RWPE2 (cell line): Measurements from ENCODE around the gene C1orf141.

Experiments used
- ATAC-seq: fragments of 200-7000 bp; cut with Tn5 transposase; 3 replicates; pipeline ENCODE4 v1.9.1; 2021; ENCODE audit warnings: low read depth
- DNase-seq: peaks from one replicate; pipeline ENCODE4 v3.0.0-alpha.2; 2020; ENCODE audit warnings: low spot score
- H3K27ac ChIP-seq: fragments of 450-650 bp; 2 replicates; pipeline ENCODE4 v1.5.1; 2017; ENCODE audit warnings: mild to moderate bottlenecking; ENCODE audit not compliant: poor library complexity, severe bottlenecking
- H3K27me3 ChIP-seq: fragments of 250-450 bp; sonication (Bioruptor Pico); 2 replicates; pipeline ENCODE4 v1.5.1; 2021; ENCODE audit warnings: mild to moderate bottlenecking, moderate library complexity; ENCODE audit not compliant: insufficient read depth, poor library complexity, severe bottlenecking
- H3K36me3 ChIP-seq: fragments of 250-450 bp; sonication (Bioruptor Pico); 2 replicates; pipeline ENCODE4 v1.5.1; 2020; ENCODE audit warnings: low read depth, mild to moderate bottlenecking, moderate library complexity
- H3K4me1 ChIP-seq: fragments of 250-450 bp; sonication (Bioruptor Pico); 2 replicates; pipeline ENCODE4 v1.5.1; 2021; ENCODE audit warnings: mild to moderate bottlenecking, moderate library complexity; ENCODE audit not compliant: insufficient read depth, poor library complexity, severe bottlenecking
- H3K4me3 ChIP-seq: fragments of 250-450 bp; sonication (Bioruptor Pico); 2 replicates; pipeline ENCODE4 v1.5.1; 2021; ENCODE audit warnings: mild to moderate bottlenecking, moderate library complexity; ENCODE audit not compliant: severe bottlenecking
- H3K9me3 ChIP-seq: fragments of 250-450 bp; sonication (Bioruptor Pico); 2 replicates; pipeline ENCODE4 v1.5.1; 2021; ENCODE audit warnings: mild to moderate bottlenecking, moderate library complexity; ENCODE audit not compliant: severe bottlenecking
- CTCF ChIP-seq: fragments of 450-650 bp; IDR thresholded peaks from one replicate; pipeline ENCODE4 v1.5.1; 2017; ENCODE audit warnings: mild to moderate bottlenecking, moderate library complexity; ENCODE audit not compliant: poor library complexity, severe bottlenecking

Gene C1orf141

GRCh38 chr1:67118646-67119045 is 16.1 kb downstream of the C1orf141 start:
- TF ChIP-seq CTCF, result no peak
- Histone ChIP-seq H3K4me3 (no peak overlapping the region), H3K4me1 (no peaks in the 10 kb centered on the region), H3K27ac (no peak overlapping the region), H3K27me3 (no peaks in the 10 kb centered on the region), H3K36me3 (no peaks in the 10 kb centered on the region), H3K9me3 (no peaks in the 10 kb centered on the region)
- no peak for DNase-seq
- ATAC-seq, result no peak

- no peaks in the 10 kb centered on the region for H3K9me3 ChIP-seq
- DNase-seq, result no peak
- no peak overlapping the region for H3K4me3 ChIP-seq
- TF ChIP-seq CTCF, result no peak
- no peak for ATAC-seq
- H3K4me1 ChIP-seq, result no peaks in the 10 kb centered on the region
- H3K36me3 ChIP-seq, result no peaks in the 10 kb centered on the region
- no peak overlapping the region for H3K27ac ChIP-seq
- no peaks in the 10 kb centered on the region for H3K27me3 ChIP-seq
Measured at GRCh38 chr1:67118191-67118590, 16.6 kb downstream of the C1orf141 start.

- no peaks in the 10 kb centered on the region for H3K4me1 ChIP-seq
- H3K27ac ChIP-seq, result no peak overlapping the region
- no peak for DNase-seq
- TF ChIP-seq CTCF, result no peak
- H3K27me3 ChIP-seq, result no peaks in the 10 kb centered on the region
- H3K36me3 ChIP-seq, result no peaks in the 10 kb centered on the region; the same call in 1 of the 2 replicates
- no peak overlapping the region for H3K4me3 ChIP-seq
- no peak for ATAC-seq
- no peaks in the 10 kb centered on the region for H3K9me3 ChIP-seq
Measured at GRCh38 chr1:67114162-67114561, 20.6 kb downstream of the C1orf141 start.

GRCh38 chr1:67110352-67110751 is 24.4 kb downstream of the C1orf141 start:
- DNase-seq, result no peak
- TF ChIP-seq CTCF, result no peak
- Histone ChIP-seq H3K27me3 (no peaks in the 10 kb centered on the region), H3K4me3 (no peak overlapping the region), H3K36me3 (no peaks in the 10 kb centered on the region; the same call in 1 of the 2 replicates), H3K4me1 (no peaks in the 10 kb centered on the region), H3K27ac (no peak overlapping the region), H3K9me3 (no peaks in the 10 kb centered on the region)
- no peak for ATAC-seq

GRCh38 chr1:67105508-67105907 is 29.3 kb downstream of the C1orf141 start:
- no peaks in the 10 kb centered on the region for H3K4me1 ChIP-seq
- no peak overlapping the region for H3K4me3 ChIP-seq
- ATAC-seq (no peak), DNase-seq (no peak)
- no peaks in the 10 kb centered on the region for H3K27me3 ChIP-seq
- H3K27ac ChIP-seq, result no peak overlapping the region
- TF ChIP-seq CTCF, result no peak
- H3K36me3 ChIP-seq, result no peaks in the 10 kb centered on the region; the same call in 1 of the 2 replicates
- H3K9me3 ChIP-seq, result no peaks in the 10 kb centered on the region
